OCI-LY7 (cell line): Measurements from ENCODE around the gene ACOD1.

ENCODE experiments used
- CTCF ChIP-seq: fragments of 200-600 bp; sonication (generic); conservative IDR thresholded peaks from 2 replicates; pipeline ENCODE4 v1.5.1; 2014; ENCODE audit warnings: mild to moderate bottlenecking, antibody characterized with exemption, low read length, moderate library complexity, mixed read lengths
- EZH2phosphoT487 ChIP-seq: fragments of 200-600 bp; sonication (generic); IDR thresholded peaks from 2 replicates; pipeline ENCODE4 v1.6.1; 2018; ENCODE audit warnings: low read depth, borderline replicate concordance, mild to moderate bottlenecking, mixed run types, antibody characterized with exemption, low read length, moderate library complexity, mixed read lengths

GRCh38 chr13:76929320-76929719 lies 19.0 kb upstream of the ACOD1 start:
- no peak for TF ChIP-seq CTCF
- TF ChIP-seq EZH2phosphoT487: no peak
